ENCODE data around the gene SNX30.

The SNX30 gene

GRCh38 chr9:112905084-112905483 lies 154.5 kb downstream of the SNX30 start:
- Histone ChIP-seq H3K79me2 (no peaks in the 10 kb centered on the region), H3K4me1 (no peaks in the 10 kb centered on the region), H3K9me3 (ENCODE audit: control insufficient read depth, low read length) (no peaks in the 10 kb centered on the region), H3K4me2 (ENCODE audit: low read length) (no peak overlapping the region), H3K4me3 (ENCODE audit: low read depth, low read length) (no peak overlapping the region), H3K36me3 (ENCODE audit: control insufficient read depth, insufficient read depth, low read length) (no peaks in the 10 kb centered on the region), H3K9ac (no peak overlapping the region), H3K27ac (no peak overlapping the region), H2AFZ (no peak overlapping the region), H3K27me3 (ENCODE audit: control insufficient read depth, insufficient read depth, low read length) (no peaks in the 10 kb centered on the region)
- TF ChIP-seq CTCF (IDR thresholded peaks at IDR 0.05) = no peak

- Histone ChIP-seq H3K36me3 (ENCODE audit: control insufficient read depth, insufficient read depth, low read length) (no peaks in the 10 kb centered on the region), H3K9me3 (ENCODE audit: control insufficient read depth, low read length) (no peaks in the 10 kb centered on the region), H3K4me3 (ENCODE audit: low read depth, low read length) (no peak overlapping the region), H3K9ac (no peak overlapping the region), H3K4me2 (ENCODE audit: low read length) (no peak overlapping the region), H3K4me1 (no peaks in the 10 kb centered on the region), H3K27ac (no peak overlapping the region), H2AFZ (no peak overlapping the region), H3K27me3 (ENCODE audit: control insufficient read depth, insufficient read depth, low read length) (no peaks in the 10 kb centered on the region), H3K79me2 (no peaks in the 10 kb centered on the region)
- no peak for TF ChIP-seq CTCF (IDR thresholded peaks at IDR 0.05)
Observed at GRCh38 chr9:112911736-112912135, 161.2 kb downstream of the SNX30 start.

GRCh38 chr9:112912636-112913035 lies 162.1 kb downstream of the SNX30 start:
- H3K4me1 ChIP-seq = no peaks in the 10 kb centered on the region
- H3K9me3 ChIP-seq (ENCODE audit: control insufficient read depth, low read length) = no peaks in the 10 kb centered on the region
- H3K4me2 ChIP-seq (ENCODE audit: low read length) = no peak overlapping the region
- H3K9ac ChIP-seq = no peak overlapping the region
- TF ChIP-seq CTCF (IDR thresholded peaks at IDR 0.05) = no peak
- no peak overlapping the region for H3K4me3 ChIP-seq (ENCODE audit: low read depth, low read length)
- no peaks in the 10 kb centered on the region for H3K79me2 ChIP-seq
- no peaks in the 10 kb centered on the region for H3K36me3 ChIP-seq (ENCODE audit: control insufficient read depth, insufficient read depth, low read length)
- no peaks in the 10 kb centered on the region for H3K27me3 ChIP-seq (ENCODE audit: control insufficient read depth, insufficient read depth, low read length)
- H3K27ac ChIP-seq = no peak overlapping the region
- no peak overlapping the region for H2AFZ ChIP-seq

- Histone ChIP-seq H3K27me3 (ENCODE audit: control insufficient read depth, insufficient read depth, low read length) (no peaks in the 10 kb centered on the region), H3K79me2 (no peaks in the 10 kb centered on the region), H3K36me3 (ENCODE audit: control insufficient read depth, insufficient read depth, low read length) (no peaks in the 10 kb centered on the region), H3K9me3 (ENCODE audit: control insufficient read depth, low read length) (no peaks in the 10 kb centered on the region), H3K4me2 (ENCODE audit: low read length) (no peak overlapping the region), H2AFZ (no peak overlapping the region), H3K4me3 (ENCODE audit: low read depth, low read length) (no peak overlapping the region), H3K27ac (no peak overlapping the region), H3K4me1 (no peaks in the 10 kb centered on the region), H3K9ac (no peak overlapping the region)
- TF ChIP-seq CTCF (IDR thresholded peaks at IDR 0.05) = no peak
Observed at GRCh38 chr9:112913326-112913725, 162.8 kb downstream of the SNX30 start.

GRCh38 chr9:112914524-112914923 lies 164.0 kb downstream of the SNX30 start:
- Histone ChIP-seq H3K9ac (no peak overlapping the region), H3K27me3 (ENCODE audit: control insufficient read depth, insufficient read depth, low read length) (no peaks in the 10 kb centered on the region), H3K4me3 (ENCODE audit: low read depth, low read length) (no peak overlapping the region), H3K27ac (no peak overlapping the region), H3K4me1 (no peaks in the 10 kb centered on the region), H3K79me2 (no peaks in the 10 kb centered on the region), H3K4me2 (ENCODE audit: low read length) (no peak overlapping the region), H2AFZ (no peak overlapping the region), H3K9me3 (ENCODE audit: control insufficient read depth, low read length) (no peaks in the 10 kb centered on the region), H3K36me3 (ENCODE audit: control insufficient read depth, insufficient read depth, low read length) (no peaks in the 10 kb centered on the region)
- no peak for TF ChIP-seq CTCF (IDR thresholded peaks at IDR 0.05)
